ENCODE data around the gene IGF2R. TPM values are rescaled to one million over a fixed set of nuclear protein-coding genes. Genes with fewer than 3 reads are reported as not detected.

IGF2R gene
- total RNA-seq, 1 donor from 2014 or later = 35.1 TPM

DNA sequence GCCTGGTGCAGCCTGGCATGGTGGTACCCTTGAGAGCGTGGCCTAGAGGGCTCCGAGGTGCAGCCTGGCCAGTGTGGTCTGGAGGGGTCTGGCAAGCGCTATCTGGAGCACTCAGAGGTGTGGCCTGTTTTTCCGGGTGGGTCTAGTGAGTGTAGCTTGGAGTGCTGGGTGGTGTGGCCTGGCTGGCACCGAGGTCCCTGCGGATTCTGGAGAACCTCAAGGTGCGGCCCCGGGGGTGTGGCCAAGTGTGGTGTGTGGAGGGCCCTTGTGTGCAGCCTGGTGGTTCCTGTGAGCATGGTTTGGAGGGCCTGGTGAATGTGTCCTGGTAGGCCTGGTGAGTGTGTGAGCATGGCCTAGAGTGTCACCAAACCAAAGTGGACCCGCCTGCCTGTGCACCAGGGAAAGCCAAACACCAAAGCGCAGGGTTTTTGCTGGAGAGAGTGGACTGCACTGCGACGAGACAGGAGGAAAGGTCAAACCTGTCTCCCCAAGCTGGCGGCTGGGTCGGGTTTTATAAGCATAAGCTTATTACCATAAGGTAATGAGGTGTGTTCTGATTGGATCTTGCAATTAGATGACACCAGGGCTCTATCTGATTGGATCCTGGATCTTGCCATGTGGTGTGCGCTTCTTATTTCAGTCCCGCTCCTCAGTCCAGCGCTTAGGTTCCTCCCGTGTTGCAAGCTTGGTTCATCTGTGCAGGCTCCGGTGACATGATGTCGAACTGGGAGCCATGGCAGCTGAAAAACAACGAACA is 35.7 kb downstream of the IGF2R start:
- H3K4me2 ChIP-seq = no peak overlapping the region

DNA sequence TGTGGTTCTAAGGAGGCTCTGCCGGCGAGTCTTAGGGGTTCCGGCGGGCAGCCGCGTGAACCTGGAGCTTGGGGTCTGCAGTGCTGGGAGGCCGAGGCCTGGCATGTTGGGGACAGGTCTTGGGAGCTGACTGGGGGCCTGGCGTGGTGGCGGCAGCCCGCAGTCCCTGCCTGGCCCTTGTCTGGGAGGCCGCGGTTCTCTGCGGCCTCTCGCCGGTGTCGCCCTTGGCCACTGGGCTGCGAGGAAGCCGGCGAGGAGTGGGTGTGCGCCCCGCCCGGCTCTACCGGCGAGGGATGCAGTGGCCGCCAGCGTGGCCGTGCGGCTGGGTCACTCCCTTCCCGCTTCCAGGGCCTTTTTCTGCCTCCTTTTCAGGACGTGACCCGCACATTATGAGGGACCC is 36.3 kb downstream of the IGF2R start:
- Mint-ChIP-seq H3K27me3 (ENCODE audit: insufficient read depth, low read depth) (no peaks in the 10 kb centered on the region), H3K4me1 (no peaks in the 10 kb centered on the region), H3K9me3 (peaks cover 37% of the 10 kb centered on the region), H3K4me3 (no peak overlapping the region), H3K36me3 (peaks cover 44% of the 10 kb centered on the region), H3K27ac (no peak overlapping the region)
- no peaks in the 10 kb centered on the region for H3F3A ChIP-seq (ENCODE audit: low read depth)
- no peaks in the 10 kb centered on the region for H3K9me3 ChIP-seq (ENCODE audit: low read depth)
- no peak overlapping the region for H2AFZ ChIP-seq (replicated peaks)
- H3K27ac ChIP-seq = no peak overlapping the region
- no peak overlapping the region for H3K9ac ChIP-seq
- no peaks in the 10 kb centered on the region for H3K27me3 ChIP-seq
- peaks cover 80% of the 10 kb centered on the region for H3K79me2 ChIP-seq (ENCODE audit: low read depth)
- TF ChIP-seq EZH2 (IDR thresholded peaks at IDR 0.05) (no peak), EZH2phosphoT487 (IDR thresholded peaks at IDR 0.05) (no peak)
- TF ChIP-seq, protein P1, sequence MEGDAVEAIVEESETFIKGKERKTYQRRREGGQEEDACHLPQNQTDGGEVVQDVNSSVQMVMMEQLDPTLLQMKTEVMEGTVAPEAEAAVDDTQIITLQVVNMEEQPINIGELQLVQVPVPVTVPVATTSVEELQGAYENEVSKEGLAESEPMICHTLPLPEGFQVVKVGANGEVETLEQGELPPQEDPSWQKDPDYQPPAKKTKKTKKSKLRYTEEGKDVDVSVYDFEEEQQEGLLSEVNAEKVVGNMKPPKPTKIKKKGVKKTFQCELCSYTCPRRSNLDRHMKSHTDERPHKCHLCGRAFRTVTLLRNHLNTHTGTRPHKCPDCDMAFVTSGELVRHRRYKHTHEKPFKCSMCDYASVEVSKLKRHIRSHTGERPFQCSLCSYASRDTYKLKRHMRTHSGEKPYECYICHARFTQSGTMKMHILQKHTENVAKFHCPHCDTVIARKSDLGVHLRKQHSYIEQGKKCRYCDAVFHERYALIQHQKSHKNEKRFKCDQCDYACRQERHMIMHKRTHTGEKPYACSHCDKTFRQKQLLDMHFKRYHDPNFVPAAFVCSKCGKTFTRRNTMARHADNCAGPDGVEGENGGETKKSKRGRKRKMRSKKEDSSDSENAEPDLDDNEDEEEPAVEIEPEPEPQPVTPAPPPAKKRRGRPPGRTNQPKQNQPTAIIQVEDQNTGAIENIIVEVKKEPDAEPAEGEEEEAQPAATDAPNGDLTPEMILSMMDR (IDR thresholded peaks at IDR 0.05) = no peak
- no peak for DNase-seq (ENCODE audit: low spot score)
- H3K36me3 ChIP-seq = no peaks in the 10 kb centered on the region
- H4K20me1 ChIP-seq (ENCODE audit: low read depth) = no peaks in the 10 kb centered on the region
- H3K4me2 ChIP-seq = no peak overlapping the region
- H3K4me1 ChIP-seq = no peaks in the 10 kb centered on the region
- no peak overlapping the region for H3K4me3 ChIP-seq

More for the DNA sequence above, 35.7 kb downstream of the IGF2R start:
- no peaks in the 10 kb centered on the region for H3K27me3 ChIP-seq
- H3K9ac ChIP-seq = no peak overlapping the region
- Mint-ChIP-seq H3K4me1 (no peaks in the 10 kb centered on the region), H3K27me3 (ENCODE audit: insufficient read depth, low read depth) (no peaks in the 10 kb centered on the region), H3K27ac (no peak overlapping the region), H3K4me3 (no peak overlapping the region), H3K9me3 (peaks cover 41% of the 10 kb centered on the region), H3K36me3 (peaks cover 47% of the 10 kb centered on the region)
- no peak overlapping the region for H3K27ac ChIP-seq
- no peaks in the 10 kb centered on the region for H3K9me3 ChIP-seq (ENCODE audit: low read depth)
- no peak overlapping the region for H3K4me3 ChIP-seq
- H2AFZ ChIP-seq (replicated peaks) = no peak overlapping the region
- H3K79me2 ChIP-seq (ENCODE audit: low read depth) = peaks cover 86% of the 10 kb centered on the region
- H3K36me3 ChIP-seq = no peaks in the 10 kb centered on the region
- H3F3A ChIP-seq (ENCODE audit: low read depth) = no peaks in the 10 kb centered on the region
- no peaks in the 10 kb centered on the region for H3K4me1 ChIP-seq
- TF ChIP-seq EZH2 (IDR thresholded peaks at IDR 0.05) = no peak
- no peak for TF ChIP-seq EZH2phosphoT487 (IDR thresholded peaks at IDR 0.05)
- TF ChIP-seq, protein P1 (IDR thresholded peaks at IDR 0.05) = no peak
- no peaks in the 10 kb centered on the region for H4K20me1 ChIP-seq (ENCODE audit: low read depth)
- DNase-seq (ENCODE audit: low spot score) = no peak

DNA sequence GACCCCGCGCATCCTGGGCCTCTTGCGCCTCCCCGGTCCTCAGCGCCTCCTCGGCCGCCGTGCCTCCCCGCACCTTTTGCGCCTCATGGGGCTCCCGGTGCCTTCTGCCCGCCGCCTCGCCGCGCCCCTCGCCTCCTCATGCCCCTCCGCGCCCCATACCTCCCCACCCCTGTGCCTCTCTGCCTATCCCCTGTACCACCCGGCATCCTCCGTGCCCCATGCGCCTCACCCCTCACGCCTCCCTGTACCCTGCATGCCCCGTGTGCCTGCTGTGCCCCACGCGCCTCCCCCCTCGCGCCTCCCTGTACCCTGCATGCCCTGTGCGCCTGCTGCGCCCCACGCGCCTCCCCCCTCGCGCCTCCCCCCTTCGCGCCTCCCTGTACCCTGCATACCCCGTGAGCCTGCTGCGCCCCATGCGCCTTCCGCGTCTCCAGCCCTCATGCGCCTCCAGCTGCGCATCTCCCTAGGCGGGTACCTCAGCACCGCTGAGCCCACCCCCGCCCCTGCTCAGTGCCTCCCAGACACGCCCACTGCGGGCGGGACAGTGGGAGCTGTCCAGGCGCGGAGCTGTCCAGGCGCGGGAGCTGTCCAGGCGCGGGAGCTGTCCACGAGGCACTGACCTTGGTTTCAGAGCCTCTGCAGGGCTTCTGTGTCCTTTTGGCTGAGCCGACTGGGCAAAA is 37.1 kb downstream of the IGF2R start:
- Mint-ChIP-seq H3K27me3 (ENCODE audit: insufficient read depth, low read depth) (no peaks in the 10 kb centered on the region), H3K4me1 (no peaks in the 10 kb centered on the region), H3K36me3 (peaks cover 45% of the 10 kb centered on the region), H3K4me3 (no peak overlapping the region), H3K9me3 (peaks cover 34% of the 10 kb centered on the region), H3K27ac (no peak overlapping the region)
- TF ChIP-seq, protein P1 (IDR thresholded peaks at IDR 0.05) = no peak
- TF ChIP-seq EZH2phosphoT487 (IDR thresholded peaks at IDR 0.05) (no peak), EZH2 (IDR thresholded peaks at IDR 0.05) (no peak)
- Histone ChIP-seq H3K36me3 (peaks cover 6% of the 10 kb centered on the region), H3K9ac (no peak overlapping the region), H3K4me1 (no peaks in the 10 kb centered on the region), H3K4me2 (no peak overlapping the region), H3K27ac (no peak overlapping the region), H3K9me3 (ENCODE audit: low read depth) (no peaks in the 10 kb centered on the region), H4K20me1 (ENCODE audit: low read depth) (no peaks in the 10 kb centered on the region), H3K79me2 (ENCODE audit: low read depth) (peaks cover 73% of the 10 kb centered on the region), H3K4me3 (no peak overlapping the region), H3K27me3 (no peaks in the 10 kb centered on the region), H2AFZ (replicated peaks) (no peak overlapping the region), H3F3A (ENCODE audit: low read depth) (no peaks in the 10 kb centered on the region)
- DNase-seq (ENCODE audit: low spot score) = no peak

Measured in neural progenitor cell (in vitro differentiated cells).